ENCODE measurements around the gene MELTF.

Gene MELTF

DNA sequence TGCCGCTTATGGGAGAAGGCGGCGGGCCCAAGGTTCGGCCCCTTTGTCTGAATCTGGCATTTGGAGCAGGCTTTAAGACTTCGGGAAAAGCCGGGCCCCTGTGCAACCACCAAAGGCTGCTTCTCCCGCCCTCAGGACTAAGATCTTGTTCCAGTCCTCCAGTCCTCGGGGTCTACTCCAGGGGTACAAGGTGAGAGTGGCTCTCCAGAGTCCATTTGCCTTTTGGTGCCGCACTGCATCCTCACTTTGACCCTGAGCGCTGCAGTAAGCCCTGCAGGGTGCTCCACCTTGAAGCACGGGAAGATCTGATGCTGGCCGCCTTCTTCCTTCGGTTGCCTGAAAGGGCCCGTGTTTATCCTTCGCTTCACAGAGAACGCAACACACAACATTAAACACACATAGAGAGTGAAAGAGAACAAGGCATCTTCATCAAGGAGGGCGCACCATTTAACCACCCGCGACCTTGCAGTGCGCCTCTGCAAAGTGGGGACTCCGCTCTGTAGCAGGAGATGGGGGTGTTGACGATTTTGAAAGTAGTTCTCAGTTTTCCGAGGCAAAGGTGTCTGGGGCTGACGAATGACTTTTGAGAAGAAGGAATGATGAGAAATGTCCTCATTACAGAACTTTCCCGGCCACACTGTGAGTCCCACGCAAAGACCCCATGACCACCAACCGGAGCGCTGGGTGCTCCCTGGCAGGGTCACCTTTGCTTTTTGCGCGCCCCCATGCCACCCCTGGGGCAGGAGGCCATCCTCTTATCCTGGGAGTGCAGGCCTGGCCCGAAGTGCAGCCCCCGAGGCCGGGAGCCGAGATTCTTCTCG lies 62.0 kb downstream of the MELTF start:
- FAIRE-seq: no peak

DNA sequence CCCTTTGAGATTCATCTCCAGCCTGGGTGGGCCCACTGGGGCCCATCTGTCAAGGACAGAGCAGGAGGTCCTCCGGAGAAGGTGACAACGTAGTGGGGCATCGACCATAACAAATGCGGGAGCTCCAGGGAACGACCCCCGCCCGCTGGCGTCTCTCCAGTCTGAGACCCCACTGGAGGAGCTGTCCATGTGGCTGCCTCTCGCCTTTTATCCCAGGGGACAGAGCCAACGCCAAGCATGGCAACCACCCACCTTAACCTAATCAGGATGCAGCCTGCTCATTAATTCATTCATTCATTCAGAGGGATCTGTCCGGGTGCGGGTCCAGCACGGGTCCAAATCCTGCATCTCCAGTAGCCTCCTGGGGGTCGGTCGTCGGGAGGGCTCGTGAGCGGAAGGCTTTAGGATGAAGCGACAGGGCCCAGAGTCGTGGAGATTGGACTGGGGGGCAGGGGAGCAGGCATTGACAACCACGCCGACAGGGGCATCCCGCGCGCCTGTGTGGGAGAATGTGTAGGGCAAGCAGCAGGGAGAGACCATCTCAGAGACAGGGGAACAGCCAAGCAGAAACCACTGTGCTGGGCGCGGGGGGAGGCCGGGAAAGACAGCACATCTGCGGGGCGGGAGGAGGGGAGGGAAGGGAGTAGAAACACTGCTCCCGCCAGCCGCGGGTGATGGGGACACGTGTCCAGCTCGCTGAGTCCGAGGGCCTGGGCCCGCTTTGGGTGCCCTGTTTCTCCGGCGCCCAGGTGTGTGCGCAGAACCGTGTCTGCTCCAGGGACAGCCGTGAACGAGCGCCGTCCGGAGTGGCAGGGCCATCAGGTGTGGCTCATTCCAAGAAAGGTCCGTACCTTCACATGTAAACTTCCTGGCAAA lies 62.9 kb downstream of the MELTF start:
- FAIRE-seq: no peak

DNA sequence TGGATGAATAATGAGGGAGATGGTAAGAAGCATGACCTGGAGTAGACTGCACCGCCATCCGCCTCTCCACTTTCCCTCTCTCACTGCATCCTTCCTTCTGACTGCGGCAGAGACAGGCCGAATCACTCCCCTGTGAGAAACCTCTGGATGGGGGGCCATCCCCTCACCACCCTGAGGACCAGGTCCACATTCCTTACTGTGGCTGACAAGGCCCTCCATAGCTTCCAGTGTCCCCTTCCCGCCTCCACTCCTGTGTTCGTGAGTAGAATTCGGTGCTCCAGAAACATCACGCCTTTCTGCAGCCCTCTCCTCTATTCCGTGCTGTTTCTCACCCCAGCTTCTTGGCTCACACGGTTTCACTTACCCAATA lies 63.8 kb downstream of the MELTF start:
- FAIRE-seq: no peak

DNA sequence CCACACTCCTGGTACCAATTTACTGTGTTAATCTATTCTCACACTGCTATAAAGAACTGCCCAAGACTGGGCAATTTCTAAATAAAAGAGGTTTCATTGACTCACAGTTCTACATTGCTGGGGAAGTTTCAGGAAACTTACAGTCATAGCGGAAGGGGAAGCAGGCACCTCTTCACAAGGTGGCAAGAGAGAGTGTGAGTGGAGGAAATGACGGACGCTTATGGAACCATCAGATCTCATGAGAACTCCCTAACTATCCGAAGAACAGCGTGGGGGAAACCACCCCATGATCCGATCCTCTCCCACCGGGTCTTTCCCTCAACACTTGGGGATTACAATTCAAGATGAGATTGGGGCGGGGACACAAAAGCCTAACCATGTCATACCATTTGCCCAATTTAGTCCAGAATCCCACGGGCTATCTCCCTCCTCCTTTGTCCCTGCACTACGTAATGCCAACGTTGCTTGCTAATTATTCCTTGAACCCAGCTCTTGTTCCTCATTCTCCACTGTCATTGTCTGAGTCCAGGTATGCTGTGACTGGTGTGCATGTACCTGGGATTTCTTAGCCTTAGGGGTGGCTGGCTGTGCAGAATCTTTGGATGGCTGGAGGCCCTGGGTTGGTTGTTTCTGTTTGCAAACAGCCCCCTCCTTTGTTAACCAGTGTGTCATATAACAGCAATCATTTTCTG lies 64.4 kb downstream of the MELTF start:
- FAIRE-seq: no peak

DNA sequence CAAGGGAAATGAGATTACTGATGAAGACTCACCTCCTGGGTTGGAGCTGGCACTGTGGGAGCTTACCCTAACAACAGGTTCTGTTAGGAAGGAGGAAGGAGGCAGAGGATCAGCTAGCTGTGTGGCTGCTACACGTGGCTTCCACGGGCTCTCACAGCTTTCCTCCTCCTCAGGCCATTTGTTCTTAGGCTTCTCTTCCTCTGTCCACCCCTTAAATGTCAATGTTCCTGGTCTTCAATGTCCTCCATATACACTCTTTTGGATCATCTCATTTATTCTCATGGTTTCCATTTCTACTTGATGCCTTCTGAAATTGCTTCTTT lies 66.0 kb downstream of the MELTF start:
- no peak for FAIRE-seq

DNA sequence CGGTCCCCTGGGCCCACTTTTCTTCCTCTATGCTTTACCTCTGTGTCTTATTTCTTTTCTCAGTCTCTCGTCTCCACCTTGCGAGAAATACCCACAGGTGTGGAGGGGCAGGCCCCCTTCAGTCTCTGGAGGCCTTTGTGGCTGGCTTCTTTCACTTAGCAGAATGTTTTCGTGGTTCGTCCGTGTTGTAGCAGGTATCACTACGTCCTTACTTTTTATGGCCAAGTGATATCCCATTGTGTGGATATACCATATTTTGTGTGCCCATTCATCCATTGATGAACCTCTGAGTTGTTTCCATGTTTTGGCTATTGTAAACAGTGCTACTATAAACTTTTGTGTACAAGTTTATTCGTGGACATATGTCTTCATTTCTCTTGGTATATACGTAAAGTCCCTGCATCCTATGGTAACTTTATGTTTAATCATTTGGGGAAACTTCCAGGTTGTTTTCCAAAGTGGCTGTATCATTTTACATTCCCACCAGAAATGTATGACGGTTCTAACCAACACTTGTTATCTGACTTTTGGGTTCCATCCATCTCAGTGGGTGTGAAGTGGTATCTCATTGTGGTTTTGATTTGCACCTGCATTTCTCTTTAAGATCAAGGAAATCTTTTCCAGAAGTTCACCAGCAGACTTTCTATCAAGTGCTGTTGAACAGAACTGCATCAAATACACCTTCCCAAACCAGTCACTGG lies 66.5 kb downstream of the MELTF start:
- FAIRE-seq: no peak

DNA sequence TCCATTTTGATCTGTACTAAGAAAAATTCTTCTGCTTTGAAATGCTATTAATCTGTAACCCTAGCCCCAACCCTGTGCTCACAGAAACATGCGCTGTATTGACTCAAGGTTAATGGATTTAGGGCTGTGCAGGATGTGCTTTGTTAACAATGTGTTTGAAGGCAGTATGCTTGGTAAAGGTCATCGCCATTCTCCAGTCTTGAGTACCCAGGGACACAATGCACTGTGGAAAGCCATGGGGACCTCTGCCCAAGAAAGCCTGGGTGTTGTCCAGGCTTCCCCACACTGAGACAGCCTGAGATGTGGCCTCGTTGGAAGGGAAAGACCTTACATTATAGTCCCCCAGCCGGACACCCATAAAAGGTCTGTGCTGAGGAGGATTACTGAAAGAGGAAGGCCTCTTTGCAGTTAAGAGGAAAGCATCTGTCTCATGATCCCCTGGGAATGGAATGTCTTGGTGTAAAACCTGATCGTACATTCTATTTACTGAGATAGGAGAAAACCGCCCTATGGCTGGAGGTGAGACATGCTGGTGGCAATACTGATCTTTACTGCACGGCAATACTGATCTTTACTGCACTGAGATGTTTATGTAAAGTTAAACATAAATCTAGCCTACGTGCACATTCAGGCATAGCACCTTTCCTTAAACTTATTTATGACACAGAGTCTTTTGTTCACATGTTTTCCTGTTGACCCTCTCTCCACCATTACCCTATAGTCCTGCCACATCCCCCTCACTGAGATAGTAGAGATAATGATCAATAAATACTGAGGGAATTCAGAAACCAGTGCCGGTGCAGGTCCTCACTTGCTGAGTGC lies 67.3 kb downstream of the MELTF start:
- no peak for FAIRE-seq

DNA sequence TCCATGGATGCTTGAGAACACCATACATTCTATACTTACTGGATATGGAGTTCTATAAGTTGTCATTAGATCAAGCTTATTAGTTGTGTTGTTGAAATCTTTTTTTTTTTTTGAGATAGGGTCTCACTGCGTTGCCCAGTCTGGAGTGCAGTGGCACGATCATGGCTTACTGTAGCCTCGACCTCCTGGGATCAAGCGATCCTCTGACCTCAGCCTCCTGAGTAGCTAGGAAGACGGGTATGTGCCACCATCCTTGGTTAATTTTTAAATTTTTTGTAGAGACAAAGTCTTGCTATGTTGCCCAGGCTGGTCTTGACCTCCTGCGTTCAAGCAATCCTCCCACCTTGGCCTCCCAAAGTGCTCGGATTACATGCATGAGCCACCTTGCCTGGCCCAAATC lies 74.8 kb downstream of the MELTF start:
- no peak for FAIRE-seq

Data from TTC549 (cell line).